Measurements from ENCODE around the gene GAGE12J. TPM values are rescaled to one million over a fixed set of nuclear protein-coding genes. Genes with fewer than 3 reads are reported as not detected.

Gene GAGE12J
- total and polyA plus RNA-seq, 2 donors (not counting 3 experiments of a cell fraction or from before 2014, with no cell fraction given), result not detected

GRCh38 chrX:49276671-49277534, 44.9 kb upstream of the GAGE12J start:
- BruUV-seq (replicated peaks), result no TSS peak
- ChIA-PET POLR2A (no interaction called here), CTCF (no interaction called here)
- H3K4me3 ChIP-seq (replicated peaks in 1 of 3; ENCODE audit: insufficient read depth in 1 of 3, low read depth in 1 of 3, low read length in 3 of 3), result no peak overlapping the region
- no peak overlapping the region for H3K27ac ChIP-seq (ENCODE audit: insufficient read depth, low read depth, low read length)
- peaks cover 4% of the 10 kb centered on the region for H3K79me2 ChIP-seq (ENCODE audit: control insufficient read depth, insufficient read depth, low read length)
- H3K27me3 ChIP-seq (ENCODE audit: control insufficient read depth in 2 of 2, insufficient read depth in 2 of 2, low read length in 2 of 2), result no peaks in the 10 kb centered on the region
- H3K9me3 ChIP-seq (replicated peaks; ENCODE audit: control insufficient read depth, insufficient read depth, low read length), result no peaks in the 10 kb centered on the region
- no peaks in the 10 kb centered on the region for H3K36me3 ChIP-seq (ENCODE audit: control insufficient read depth in 2 of 2, extremely low read depth in 1 of 2, insufficient read depth in 2 of 2, low read length in 2 of 2)
- FAIRE-seq (peak; percentile 35), DNase-seq (ENCODE audit: low read depth, low spot score) (no peak)
- H2AFZ ChIP-seq (ENCODE audit: low read depth, low read length), result no peak overlapping the region
- TF ChIP-seq CTCF (IDR thresholded peaks at IDR 0.05; ENCODE audit: extremely low read depth in 1 of 2, insufficient read depth in 1 of 2, low read depth in 1 of 2, low read length in 2 of 2), result no peak
- TF ChIP-seq GATA2 (IDR thresholded peaks at IDR 0.05; ENCODE audit: insufficient read depth, insufficient read length, low read depth, low read length), result no peak
- no peak for TF ChIP-seq MYC (IDR thresholded peaks at IDR 0.05; ENCODE audit: low read depth, low read length)
- no peak for TF ChIP-seq POLR2AphosphoS5 (IDR thresholded peaks at IDR 0.05; ENCODE audit: insufficient read depth, low read depth, low read length)
- TF ChIP-seq MAX (IDR thresholded peaks at IDR 0.05; ENCODE audit: insufficient read depth, insufficient read length), result no peak
- no peak for TF ChIP-seq POLR2A (IDR thresholded peaks at IDR 0.05; ENCODE audit: low read depth, low read length)
- TF ChIP-seq JUN (IDR thresholded peaks at IDR 0.05; ENCODE audit: borderline replicate concordance, insufficient read depth, insufficient read length, low read depth), result no peak
- TF ChIP-seq EZH2 (IDR thresholded peaks at IDR 0.05; ENCODE audit: borderline replicate concordance, low read depth, low read length, severe bottlenecking), result no peak
- no peak for TF ChIP-seq FOS (IDR thresholded peaks at IDR 0.05; ENCODE audit: borderline replicate concordance, insufficient read depth, low read length)
- H3K4me1 ChIP-seq (ENCODE audit: control insufficient read depth, extremely low read depth, insufficient read depth, low read length), result no peaks in the 10 kb centered on the region
- intact Hi-C loops (cut with micrococcal nuclease), result loop anchor here (5.0 kb wide), 1 partner anchor 560 kb away; no protein-coding TSS in a partner anchor
- no peak overlapping the region for H3K4me2 ChIP-seq (ENCODE audit: insufficient read depth, low read length)
- H3K9ac ChIP-seq (replicated peaks; ENCODE audit: extremely low read depth, insufficient read depth, low read length), result no peak overlapping the region
- H4K20me1 ChIP-seq (replicated peaks; ENCODE audit: control insufficient read depth, extremely low read depth, insufficient read depth, low read length), result no peaks in the 10 kb centered on the region
- dilution Hi-C loops (cut with MboI; ENCODE audit: extremely low pct_ligation_motif_present, low sequenced_read_pairs), result no loop called here
- no peaks in the 10 kb centered on the region for H3K9me1 ChIP-seq (replicated peaks; ENCODE audit: control insufficient read depth, extremely low read depth, insufficient read depth, low read length)

Measured in endothelial cell of umbilical vein (primary cell).